ENCODE data around the gene GLI3. TPM values are rescaled to one million over a fixed set of nuclear protein-coding genes. Genes with fewer than 3 reads are reported as not detected.

The GLI3 gene
- total and polyA plus RNA-seq, 2 of the 8 experiments (the other 6 are each of a cell fraction or from before 2014, with no cell fraction given) = 8.0 to 31.1 TPM

GRCh38 chr7:42110333-42110732 lies 126.7 kb downstream of the GLI3 start (continued):
- no peak for TF ChIP-seq EZH2 (IDR thresholded peaks at IDR 0.05; ENCODE audit: low read depth, low read length, severe bottlenecking)
- no peak for TF ChIP-seq JUN (IDR thresholded peaks at IDR 0.05; ENCODE audit: low read depth, low read length)
- TF ChIP-seq HDAC2 (IDR thresholded peaks at IDR 0.05; ENCODE audit: borderline replicate concordance in 1 of 2, low read depth in 2 of 2, low read length in 2 of 2) = no peak
- TF ChIP-seq SIRT6 (IDR thresholded peaks at IDR 0.05; ENCODE audit: low read length) = no peak
- no peak for TF ChIP-seq SP2 (IDR thresholded peaks at IDR 0.05; ENCODE audit: low read length)
